Measurements from ENCODE around the gene CDHR2.

CDHR2 gene

DNA sequence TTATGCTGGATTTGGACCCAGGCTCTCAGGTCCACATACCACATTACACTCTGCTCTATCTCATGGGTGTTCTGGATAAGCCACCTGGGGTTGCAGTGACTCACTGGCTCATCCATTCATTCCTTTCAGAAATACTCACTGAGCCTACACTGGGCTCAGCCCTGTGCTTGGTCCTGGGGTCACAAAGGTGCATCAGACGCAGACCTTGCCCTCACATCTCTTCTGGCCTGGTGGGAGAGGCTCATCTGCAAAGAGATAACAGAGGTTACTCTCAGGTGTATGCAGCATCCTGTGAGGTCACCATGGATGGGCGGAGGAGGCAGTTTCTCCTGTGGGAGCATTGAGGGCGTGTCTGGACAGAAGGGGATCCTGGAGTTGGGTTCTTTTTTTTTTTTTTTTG lies 12.1 kb downstream of the CDHR2 start:
- no peak for DNase-seq (ENCODE audit: insufficient read length, low spot score)
- FAIRE-seq: no peak
- TF ChIP-seq POLR2AphosphoS5 (IDR thresholded peaks at IDR 0.05; ENCODE audit: low read depth, low read length) (no peak), SPI1 (IDR thresholded peaks at IDR 0.05; ENCODE audit: low read depth, low read length) (no peak), POLR2A (IDR thresholded peaks at IDR 0.05; ENCODE audit: low read depth, low read length) (no peak), PAX5 (IDR thresholded peaks at IDR 0.05; ENCODE audit: insufficient read depth, low read length, severe bottlenecking) (no peak), POU2F2 (IDR thresholded peaks at IDR 0.05; ENCODE audit: low read depth, low read length) (no peak), TAF1 (IDR thresholded peaks at IDR 0.05; ENCODE audit: low read depth, low read length) (no peak)

DNA sequence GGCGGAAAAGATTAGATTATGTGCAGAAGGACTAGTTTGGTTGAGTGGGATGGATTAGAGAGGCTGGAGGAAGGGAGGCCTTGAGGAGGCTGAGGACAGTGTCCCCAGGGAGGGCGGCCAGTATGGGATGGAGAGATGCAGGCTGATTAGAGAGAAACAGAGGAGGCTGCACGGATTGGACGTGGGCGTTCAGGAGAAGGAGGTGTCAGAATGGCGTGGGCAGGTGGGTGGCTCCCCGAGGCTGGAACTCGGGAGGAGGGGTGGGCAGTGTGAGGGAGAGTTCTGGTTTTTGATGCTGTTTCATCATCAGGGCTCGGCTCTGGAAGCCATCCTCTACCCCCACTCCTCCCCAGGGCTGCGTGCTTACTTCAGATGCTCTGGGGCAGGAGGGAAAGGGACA lies 13.0 kb downstream of the CDHR2 start:
- no peak for TF ChIP-seq POU2F2 (IDR thresholded peaks at IDR 0.05; ENCODE audit: low read depth, low read length)
- TF ChIP-seq TAF1 (IDR thresholded peaks at IDR 0.05; ENCODE audit: low read depth, low read length): no peak
- no peak for TF ChIP-seq POLR2A (IDR thresholded peaks at IDR 0.05; ENCODE audit: low read depth, low read length)
- FAIRE-seq (no peak), DNase-seq (ENCODE audit: insufficient read length, low spot score) (no peak)

DNA sequence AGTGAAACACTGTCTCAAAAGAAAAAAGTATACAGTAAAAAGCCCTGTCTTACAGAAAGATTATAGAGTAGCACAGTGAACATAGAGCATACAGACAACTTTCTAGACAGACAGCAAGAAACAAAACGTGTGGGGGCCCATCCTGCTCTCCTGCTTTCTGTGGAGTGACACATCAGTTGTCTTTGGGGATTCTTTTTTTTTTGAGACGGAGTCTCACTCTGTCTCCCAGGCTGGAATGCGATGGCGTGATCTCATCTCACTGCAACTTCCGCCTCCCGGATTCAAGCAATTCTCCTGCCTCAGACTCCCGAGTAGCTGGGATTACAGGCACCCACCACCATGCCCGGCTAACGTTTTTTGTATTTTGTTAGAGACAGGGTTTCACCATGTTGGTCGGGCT lies 14.9 kb downstream of the CDHR2 start:
- no peak for DNase-seq (ENCODE audit: insufficient read length, low spot score)
- FAIRE-seq: no peak
- TF ChIP-seq TAF1 (IDR thresholded peaks at IDR 0.05; ENCODE audit: low read depth, low read length) (no peak), POLR2A (IDR thresholded peaks at IDR 0.05; ENCODE audit: low read depth, low read length) (no peak), PAX5 (IDR thresholded peaks at IDR 0.05; ENCODE audit: insufficient read depth, low read length, severe bottlenecking) (no peak), POLR2AphosphoS5 (IDR thresholded peaks at IDR 0.05; ENCODE audit: low read depth, low read length) (no peak), SPI1 (IDR thresholded peaks at IDR 0.05; ENCODE audit: low read depth, low read length) (no peak), POU2F2 (IDR thresholded peaks at IDR 0.05; ENCODE audit: low read depth, low read length) (no peak)

- DNase-seq (ENCODE audit: insufficient read length, low spot score): no peak
- no peak for FAIRE-seq
- TF ChIP-seq POU2F2 (IDR thresholded peaks at IDR 0.05; ENCODE audit: low read depth, low read length) (no peak), SPI1 (IDR thresholded peaks at IDR 0.05; ENCODE audit: low read depth, low read length) (no peak), PAX5 (IDR thresholded peaks at IDR 0.05; ENCODE audit: insufficient read depth, low read length, severe bottlenecking) (no peak), POLR2AphosphoS5 (IDR thresholded peaks at IDR 0.05; ENCODE audit: low read depth, low read length) (no peak), POLR2A (IDR thresholded peaks at IDR 0.05; ENCODE audit: low read depth, low read length) (no peak), TAF1 (IDR thresholded peaks at IDR 0.05; ENCODE audit: low read depth, low read length) (no peak)
Observed at GRCh38 chr5:176565760-176566288, 16.7 kb downstream of the CDHR2 start.

GRCh38 chr5:176568657-176569056 lies 19.5 kb downstream of the CDHR2 start:
- DNase-seq (ENCODE audit: insufficient read length, low spot score) (no peak), FAIRE-seq (no peak)
- TF ChIP-seq POLR2AphosphoS5 (IDR thresholded peaks at IDR 0.05; ENCODE audit: low read depth, low read length) (no peak), TAF1 (IDR thresholded peaks at IDR 0.05; ENCODE audit: low read depth, low read length) (no peak), SPI1 (IDR thresholded peaks at IDR 0.05; ENCODE audit: low read depth, low read length) (no peak), PAX5 (IDR thresholded peaks at IDR 0.05; ENCODE audit: insufficient read depth, low read length, severe bottlenecking) (no peak), POU2F2 (IDR thresholded peaks at IDR 0.05; ENCODE audit: low read depth, low read length) (no peak), POLR2A (IDR thresholded peaks at IDR 0.05; ENCODE audit: low read depth, low read length) (no peak)

DNA sequence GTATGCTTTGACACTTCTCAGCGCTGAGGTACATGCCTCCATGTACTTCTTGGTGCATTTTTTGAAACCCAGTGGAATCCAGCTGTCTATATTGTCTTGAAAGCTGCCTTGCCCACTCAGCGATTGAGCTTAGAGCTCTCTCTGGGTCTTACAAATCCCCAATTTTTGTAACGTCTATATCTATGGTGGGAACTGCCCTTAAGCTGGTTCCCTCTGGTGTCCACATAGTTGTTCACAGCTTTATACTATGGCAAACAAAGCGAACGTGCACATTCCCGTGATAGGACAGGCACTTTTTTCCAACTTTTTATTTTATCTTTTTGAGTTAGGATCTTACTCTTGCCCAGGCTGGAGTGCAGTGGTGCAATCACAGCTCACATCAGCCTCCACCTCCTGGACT lies 20.9 kb downstream of the CDHR2 start:
- TF ChIP-seq TAF1 (IDR thresholded peaks at IDR 0.05; ENCODE audit: low read depth, low read length) (no peak), POU2F2 (IDR thresholded peaks at IDR 0.05; ENCODE audit: low read depth, low read length) (no peak), POLR2A (IDR thresholded peaks at IDR 0.05; ENCODE audit: low read depth, low read length) (no peak), POLR2AphosphoS5 (IDR thresholded peaks at IDR 0.05; ENCODE audit: low read depth, low read length) (no peak), PAX5 (IDR thresholded peaks at IDR 0.05; ENCODE audit: insufficient read depth, low read length, severe bottlenecking) (no peak), SPI1 (IDR thresholded peaks at IDR 0.05; ENCODE audit: low read depth, low read length) (no peak)
- DNase-seq (ENCODE audit: insufficient read length, low spot score) (no peak), FAIRE-seq (no peak)

DNA sequence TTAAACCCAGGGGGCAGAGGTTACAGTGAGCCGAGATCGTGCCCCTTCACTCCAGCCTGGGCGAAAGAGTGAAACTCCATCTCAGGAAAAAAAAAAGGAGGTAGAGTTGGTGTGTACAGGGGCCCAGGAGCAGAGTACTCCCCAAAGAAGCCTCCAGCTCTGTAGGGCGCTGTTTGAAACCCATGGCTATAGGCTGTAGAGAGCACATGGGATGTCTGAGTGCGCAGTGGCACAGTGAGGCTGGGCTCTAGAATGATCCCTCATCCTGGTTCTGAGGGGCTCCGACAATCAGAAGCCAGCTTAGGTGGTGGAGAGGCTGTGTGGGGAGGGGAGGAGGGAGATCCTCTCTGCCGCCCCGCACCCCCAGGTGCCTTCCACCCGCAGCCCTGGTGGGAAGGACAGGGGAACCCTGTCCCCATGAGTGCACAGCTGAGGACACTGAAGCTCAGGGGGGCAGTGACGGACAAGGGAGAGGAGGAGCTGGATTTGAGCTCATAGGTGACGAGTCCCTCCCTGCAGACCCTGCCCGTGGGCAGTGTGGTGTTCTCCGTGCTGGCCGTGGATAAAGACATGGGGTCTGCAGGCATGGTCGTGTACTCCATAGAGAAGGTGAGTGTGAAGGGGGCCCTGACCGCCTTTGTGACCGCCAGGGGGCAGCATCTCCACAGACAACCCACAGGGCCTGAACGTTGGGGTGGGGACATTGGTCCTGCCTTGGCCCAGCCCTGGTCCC lies 24.6 kb downstream of the CDHR2 start:
- peak; percentile 93 for FAIRE-seq
- DNase-seq (ENCODE audit: insufficient read length, low spot score): peak; percentile 86
- TF ChIP-seq TAF1 (IDR thresholded peaks at IDR 0.05; ENCODE audit: low read depth, low read length): no peak
- TF ChIP-seq SPI1 (IDR thresholded peaks at IDR 0.05; ENCODE audit: low read depth, low read length): no peak
- TF ChIP-seq PAX5 (IDR thresholded peaks at IDR 0.05; ENCODE audit: insufficient read depth, low read length, severe bottlenecking): no peak
- no peak for TF ChIP-seq POLR2A (IDR thresholded peaks at IDR 0.05; ENCODE audit: low read depth, low read length)
- no peak for TF ChIP-seq POLR2AphosphoS5 (IDR thresholded peaks at IDR 0.05; ENCODE audit: low read depth, low read length)
- TF ChIP-seq POU2F2 (IDR thresholded peaks at IDR 0.05; ENCODE audit: low read depth, low read length): no peak

- FAIRE-seq: no peak
- TF ChIP-seq PAX5 (IDR thresholded peaks at IDR 0.05; ENCODE audit: insufficient read depth, low read length, severe bottlenecking): no peak
- no peak for TF ChIP-seq SPI1 (IDR thresholded peaks at IDR 0.05; ENCODE audit: low read depth, low read length)
- TF ChIP-seq POLR2AphosphoS5 (IDR thresholded peaks at IDR 0.05; ENCODE audit: low read depth, low read length): no peak
- TF ChIP-seq TAF1 (IDR thresholded peaks at IDR 0.05; ENCODE audit: low read depth, low read length): no peak
- TF ChIP-seq POLR2A (IDR thresholded peaks at IDR 0.05; ENCODE audit: low read depth, low read length): no peak
- no peak for TF ChIP-seq POU2F2 (IDR thresholded peaks at IDR 0.05; ENCODE audit: low read depth, low read length)
- no peak for DNase-seq (ENCODE audit: insufficient read length, low spot score)
Observed at GRCh38 chr5:176574297-176574591, 25.1 kb downstream of the CDHR2 start.

DNA sequence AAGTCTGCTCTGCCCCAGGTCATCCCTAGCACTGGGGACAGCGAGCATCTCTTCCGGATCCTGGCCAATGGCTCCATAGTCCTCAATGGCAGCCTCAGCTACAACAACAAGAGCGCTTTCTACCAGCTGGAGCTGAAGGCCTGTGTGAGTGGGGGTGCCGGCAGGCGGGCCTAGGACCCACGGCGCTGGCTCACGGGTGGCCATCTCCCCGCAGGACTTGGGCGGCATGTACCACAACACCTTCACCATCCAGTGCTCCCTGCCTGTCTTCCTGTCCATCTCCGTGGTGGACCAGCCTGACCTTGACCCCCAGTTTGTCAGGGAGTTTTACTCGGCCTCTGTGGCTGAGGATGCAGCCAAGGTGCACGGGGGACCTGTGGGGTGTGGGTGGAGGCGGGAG lies 25.9 kb downstream of the CDHR2 start:
- no peak for TF ChIP-seq TAF1 (IDR thresholded peaks at IDR 0.05; ENCODE audit: low read depth, low read length)
- TF ChIP-seq POLR2A (IDR thresholded peaks at IDR 0.05; ENCODE audit: low read depth, low read length): no peak
- FAIRE-seq (no peak), DNase-seq (ENCODE audit: insufficient read length, low spot score) (no peak)

Measured in GM12891 (cell line).